GM23338 (cell line): ENCODE measurements around the gene BATF3. TPM values are rescaled to one million over a fixed set of nuclear protein-coding genes. Genes with fewer than 3 reads are reported as not detected.

ENCODE experiments used
- ATAC-seq: fragments of 200-7000 bp; cut with Tn5 transposase; 3 replicates; pipeline ENCODE4 v1.9.1; 2020
- DNase-seq: peaks from one replicate; pipeline ENCODE4 v3.0.0-alpha.2; 2015; ENCODE audit warnings: low spot score
- H2AFZ ChIP-seq: fragments of 200-600 bp; sonication (generic); 2 replicates; pipeline ENCODE4 v1.8.0; 2016; ENCODE audit warnings: antibody characterized with exemption, mild to moderate bottlenecking, moderate library complexity
- H3F3A ChIP-seq: fragments of 200-600 bp; sonication (generic); replicated peaks from 2 replicates; pipeline ENCODE4 v1.8.0; 2017; ENCODE audit warnings: antibody characterized with exemption, mixed run types, low read depth
- H3K27ac ChIP-seq: fragments of 200-600 bp; sonication (generic); 2 replicates; pipeline ENCODE4 v1.6.1; 2016; ENCODE audit warnings: low read depth
- H3K27me3 ChIP-seq: fragments of 200-600 bp; sonication (generic); 2 replicates; pipeline ENCODE4 v1.8.0; 2016; ENCODE audit warnings: mild to moderate bottlenecking, mixed run types, moderate library complexity; ENCODE audit not compliant: insufficient read depth
- H3K36me3 ChIP-seq: fragments of 200-600 bp; sonication (generic); 2 replicates; pipeline ENCODE4 v1.8.0; 2016; ENCODE audit warnings: mild to moderate bottlenecking; ENCODE audit not compliant: insufficient read depth
- H3K4me1 ChIP-seq: fragments of 200-600 bp; sonication (generic); 2 replicates; pipeline ENCODE4 v1.8.0; 2016; ENCODE audit warnings: mild to moderate bottlenecking, moderate library complexity; ENCODE audit not compliant: insufficient read depth
- H3K4me2 ChIP-seq: fragments of 200-600 bp; sonication (generic); 2 replicates; pipeline ENCODE4 v1.7.1; 2017; ENCODE audit warnings: mixed run types
- H3K4me3 ChIP-seq: fragments of 200-600 bp; sonication (generic); 2 replicates; pipeline ENCODE4 v1.6.1; 2016; ENCODE audit warnings: mixed run types
- H3K79me2 ChIP-seq: fragments of 200-600 bp; sonication (generic); replicated peaks from 2 replicates; pipeline ENCODE4 v1.8.0; 2017; ENCODE audit warnings: mild to moderate bottlenecking; ENCODE audit not compliant: insufficient read depth
- H3K9me2 ChIP-seq: fragments of 200-600 bp; sonication (generic); 2 replicates; pipeline ENCODE4 v1.8.0; 2017; ENCODE audit not compliant: insufficient read depth
- H4K20me1 ChIP-seq: fragments of 200-600 bp; sonication (generic); replicated peaks from 2 replicates; pipeline ENCODE4 v1.8.0; 2017; ENCODE audit warnings: mild to moderate bottlenecking; ENCODE audit not compliant: insufficient read depth
- H3K27ac Mint-ChIP-seq: 2 replicates; pipeline ENCODE4 v1.8.0; 2020; ENCODE audit warnings: inconsistent platforms, mild to moderate bottlenecking, moderate library complexity, mixed read lengths
- H3K27me3 Mint-ChIP-seq: 3 replicates; pipeline ENCODE4 v1.8.0; 2022; ENCODE audit warnings: low read depth, mild to moderate bottlenecking, moderate library complexity, mixed read lengths, inconsistent platforms; ENCODE audit not compliant: insufficient read depth, poor library complexity
- H3K36me3 Mint-ChIP-seq: 3 replicates; pipeline ENCODE4 v1.8.0; 2021; ENCODE audit warnings: low read depth, mild to moderate bottlenecking, inconsistent platforms, moderate library complexity, mixed read lengths
- H3K4me1 Mint-ChIP-seq: 3 replicates; pipeline ENCODE4 v1.8.0; 2020; ENCODE audit warnings: mild to moderate bottlenecking, inconsistent platforms, mixed read lengths
- H3K4me3 Mint-ChIP-seq: 3 replicates; pipeline ENCODE4 v1.8.0; 2021; ENCODE audit warnings: moderate library complexity, mild to moderate bottlenecking, inconsistent platforms, mixed read lengths
- H3K9me3 Mint-ChIP-seq: 3 replicates; pipeline ENCODE4 v1.8.0; 2020; ENCODE audit warnings: moderate library complexity, mild to moderate bottlenecking, inconsistent platforms, mixed read lengths
- EZH2 ChIP-seq: fragments of 200-600 bp; sonication (generic); IDR thresholded peaks from one replicate; pipeline ENCODE4 v1.8.0; 2017; ENCODE audit warnings: antibody characterized with exemption, mild to moderate bottlenecking, low read depth; ENCODE audit not compliant: unreplicated experiment
- EZH2phosphoT487 ChIP-seq: fragments of 200-600 bp; sonication (generic); IDR thresholded peaks from one replicate; pipeline ENCODE4 v1.8.1; 2018; ENCODE audit warnings: antibody characterized with exemption; ENCODE audit not compliant: unreplicated experiment
- NANOG ChIP-seq: IDR thresholded peaks from 2 replicates; pipeline ENCODE4 v1.6.1; 2016; ENCODE audit warnings: antibody characterized with exemption, borderline replicate concordance
- POLR2AphosphoS5 ChIP-seq: IDR thresholded peaks from 2 replicates; pipeline ENCODE4 v1.6.1; 2016; ENCODE audit warnings: antibody characterized with exemption, low read depth
- ZNF114 ChIP-seq: fragments of 250-450 bp; sonication (Bioruptor Pico); IDR thresholded peaks from 2 replicates; pipeline ENCODE4 v1.5.0; 2020; ENCODE audit warnings: mild to moderate bottlenecking, moderate library complexity
- polyA plus RNA-seq: library from polyadenylated mRNA; unstranded; fragments of >200 nt; fragmentation: Nextera tagmentation; extraction: Ambion mirVana; gene quantifications from 2 replicates; pipeline ENCODE4 v1.2.1, GENCODE V29; 2016
- total RNA-seq: library from RNA; depleted of rRNA; stranded (reverse); fragments of >200 nt; shearing (Covaris generic); gene quantifications from 2 replicates; pipeline ENCODE4 v1.2.3, GENCODE V29; 2014
- TF ChIP-seq, protein P1 (sequence below): IDR thresholded peaks from one replicate; pipeline ENCODE4 v1.6.1; 2018; ENCODE audit warnings: antibody characterized with exemption; ENCODE audit not compliant: unreplicated experiment
- TF ChIP-seq, protein P2 (sequence below): fragments of 250-450 bp; sonication (Bioruptor Pico); IDR thresholded peaks from 2 replicates; pipeline ENCODE4 v1.5.0; 2020; ENCODE audit warnings: mild to moderate bottlenecking, moderate library complexity
- TF ChIP-seq, protein P3 (sequence below): IDR thresholded peaks from 2 replicates; pipeline ENCODE4 v1.6.1; 2016; ENCODE audit warnings: antibody characterized with exemption
- TF ChIP-seq, protein P4 (sequence below), 2 experiments: fragments of 200-600 bp in 1 of 2; sonication (generic) in 1 of 2; conservative IDR thresholded peaks; 2 replicates each; pipeline versions ENCODE4 v1.5.1 to v1.6.1; 2016 to 2017; ENCODE audit warnings: antibody characterized with exemption in 2 of 2, low read depth in 2 of 2, mild to moderate bottlenecking in 2 of 2, moderate library complexity in 1 of 2

The BATF3 gene
- total and polyA plus RNA-seq, 2 experiments from 2014 or later, result 3.6 to 7.8 TPM

DNA sequence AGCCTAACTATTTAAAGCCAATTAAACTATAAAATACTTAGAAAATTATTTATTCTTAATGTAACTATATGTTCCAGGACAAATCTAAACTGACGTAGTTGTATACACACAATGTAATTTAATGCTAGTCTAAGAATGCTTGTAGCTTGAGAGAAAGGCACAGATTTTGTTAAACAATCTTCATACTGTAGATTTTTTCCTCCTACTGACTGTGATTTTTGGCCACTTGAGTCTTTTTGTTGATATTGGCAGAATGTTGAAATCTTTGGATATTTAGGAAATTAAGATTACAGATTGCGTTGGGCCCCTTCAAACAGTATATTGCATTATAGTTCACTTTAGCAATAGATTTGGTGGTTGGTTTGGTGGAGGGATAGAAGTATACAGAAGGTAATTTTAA is 50.6 kb downstream of the BATF3 start:
- Mint-ChIP-seq H3K36me3 (no peaks in the 10 kb centered on the region), H3K4me3 (no peak overlapping the region), H3K27me3 (peaks cover 3% of the 10 kb centered on the region), H3K9me3 (no peaks in the 10 kb centered on the region), H3K27ac (no peak overlapping the region), H3K4me1 (no peaks in the 10 kb centered on the region)
- no peak overlapping the region for H3K4me2 ChIP-seq
- no peaks in the 10 kb centered on the region for H3K36me3 ChIP-seq
- H3K4me3 ChIP-seq, result no peak overlapping the region
- no peaks in the 10 kb centered on the region for H3K9me2 ChIP-seq
- no peaks in the 10 kb centered on the region for H3K79me2 ChIP-seq
- no peak overlapping the region for H2AFZ ChIP-seq
- TF ChIP-seq ZNF114 (no peak), POLR2AphosphoS5 (no peak), NANOG (no peak), EZH2phosphoT487 (no peak), EZH2 (no peak)
- TF ChIP-seq, protein P1, sequence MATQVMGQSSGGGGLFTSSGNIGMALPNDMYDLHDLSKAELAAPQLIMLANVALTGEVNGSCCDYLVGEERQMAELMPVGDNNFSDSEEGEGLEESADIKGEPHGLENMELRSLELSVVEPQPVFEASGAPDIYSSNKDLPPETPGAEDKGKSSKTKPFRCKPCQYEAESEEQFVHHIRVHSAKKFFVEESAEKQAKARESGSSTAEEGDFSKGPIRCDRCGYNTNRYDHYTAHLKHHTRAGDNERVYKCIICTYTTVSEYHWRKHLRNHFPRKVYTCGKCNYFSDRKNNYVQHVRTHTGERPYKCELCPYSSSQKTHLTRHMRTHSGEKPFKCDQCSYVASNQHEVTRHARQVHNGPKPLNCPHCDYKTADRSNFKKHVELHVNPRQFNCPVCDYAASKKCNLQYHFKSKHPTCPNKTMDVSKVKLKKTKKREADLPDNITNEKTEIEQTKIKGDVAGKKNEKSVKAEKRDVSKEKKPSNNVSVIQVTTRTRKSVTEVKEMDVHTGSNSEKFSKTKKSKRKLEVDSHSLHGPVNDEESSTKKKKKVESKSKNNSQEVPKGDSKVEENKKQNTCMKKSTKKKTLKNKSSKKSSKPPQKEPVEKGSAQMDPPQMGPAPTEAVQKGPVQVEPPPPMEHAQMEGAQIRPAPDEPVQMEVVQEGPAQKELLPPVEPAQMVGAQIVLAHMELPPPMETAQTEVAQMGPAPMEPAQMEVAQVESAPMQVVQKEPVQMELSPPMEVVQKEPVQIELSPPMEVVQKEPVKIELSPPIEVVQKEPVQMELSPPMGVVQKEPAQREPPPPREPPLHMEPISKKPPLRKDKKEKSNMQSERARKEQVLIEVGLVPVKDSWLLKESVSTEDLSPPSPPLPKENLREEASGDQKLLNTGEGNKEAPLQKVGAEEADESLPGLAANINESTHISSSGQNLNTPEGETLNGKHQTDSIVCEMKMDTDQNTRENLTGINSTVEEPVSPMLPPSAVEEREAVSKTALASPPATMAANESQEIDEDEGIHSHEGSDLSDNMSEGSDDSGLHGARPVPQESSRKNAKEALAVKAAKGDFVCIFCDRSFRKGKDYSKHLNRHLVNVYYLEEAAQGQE, result no peak
- TF ChIP-seq, protein P2, sequence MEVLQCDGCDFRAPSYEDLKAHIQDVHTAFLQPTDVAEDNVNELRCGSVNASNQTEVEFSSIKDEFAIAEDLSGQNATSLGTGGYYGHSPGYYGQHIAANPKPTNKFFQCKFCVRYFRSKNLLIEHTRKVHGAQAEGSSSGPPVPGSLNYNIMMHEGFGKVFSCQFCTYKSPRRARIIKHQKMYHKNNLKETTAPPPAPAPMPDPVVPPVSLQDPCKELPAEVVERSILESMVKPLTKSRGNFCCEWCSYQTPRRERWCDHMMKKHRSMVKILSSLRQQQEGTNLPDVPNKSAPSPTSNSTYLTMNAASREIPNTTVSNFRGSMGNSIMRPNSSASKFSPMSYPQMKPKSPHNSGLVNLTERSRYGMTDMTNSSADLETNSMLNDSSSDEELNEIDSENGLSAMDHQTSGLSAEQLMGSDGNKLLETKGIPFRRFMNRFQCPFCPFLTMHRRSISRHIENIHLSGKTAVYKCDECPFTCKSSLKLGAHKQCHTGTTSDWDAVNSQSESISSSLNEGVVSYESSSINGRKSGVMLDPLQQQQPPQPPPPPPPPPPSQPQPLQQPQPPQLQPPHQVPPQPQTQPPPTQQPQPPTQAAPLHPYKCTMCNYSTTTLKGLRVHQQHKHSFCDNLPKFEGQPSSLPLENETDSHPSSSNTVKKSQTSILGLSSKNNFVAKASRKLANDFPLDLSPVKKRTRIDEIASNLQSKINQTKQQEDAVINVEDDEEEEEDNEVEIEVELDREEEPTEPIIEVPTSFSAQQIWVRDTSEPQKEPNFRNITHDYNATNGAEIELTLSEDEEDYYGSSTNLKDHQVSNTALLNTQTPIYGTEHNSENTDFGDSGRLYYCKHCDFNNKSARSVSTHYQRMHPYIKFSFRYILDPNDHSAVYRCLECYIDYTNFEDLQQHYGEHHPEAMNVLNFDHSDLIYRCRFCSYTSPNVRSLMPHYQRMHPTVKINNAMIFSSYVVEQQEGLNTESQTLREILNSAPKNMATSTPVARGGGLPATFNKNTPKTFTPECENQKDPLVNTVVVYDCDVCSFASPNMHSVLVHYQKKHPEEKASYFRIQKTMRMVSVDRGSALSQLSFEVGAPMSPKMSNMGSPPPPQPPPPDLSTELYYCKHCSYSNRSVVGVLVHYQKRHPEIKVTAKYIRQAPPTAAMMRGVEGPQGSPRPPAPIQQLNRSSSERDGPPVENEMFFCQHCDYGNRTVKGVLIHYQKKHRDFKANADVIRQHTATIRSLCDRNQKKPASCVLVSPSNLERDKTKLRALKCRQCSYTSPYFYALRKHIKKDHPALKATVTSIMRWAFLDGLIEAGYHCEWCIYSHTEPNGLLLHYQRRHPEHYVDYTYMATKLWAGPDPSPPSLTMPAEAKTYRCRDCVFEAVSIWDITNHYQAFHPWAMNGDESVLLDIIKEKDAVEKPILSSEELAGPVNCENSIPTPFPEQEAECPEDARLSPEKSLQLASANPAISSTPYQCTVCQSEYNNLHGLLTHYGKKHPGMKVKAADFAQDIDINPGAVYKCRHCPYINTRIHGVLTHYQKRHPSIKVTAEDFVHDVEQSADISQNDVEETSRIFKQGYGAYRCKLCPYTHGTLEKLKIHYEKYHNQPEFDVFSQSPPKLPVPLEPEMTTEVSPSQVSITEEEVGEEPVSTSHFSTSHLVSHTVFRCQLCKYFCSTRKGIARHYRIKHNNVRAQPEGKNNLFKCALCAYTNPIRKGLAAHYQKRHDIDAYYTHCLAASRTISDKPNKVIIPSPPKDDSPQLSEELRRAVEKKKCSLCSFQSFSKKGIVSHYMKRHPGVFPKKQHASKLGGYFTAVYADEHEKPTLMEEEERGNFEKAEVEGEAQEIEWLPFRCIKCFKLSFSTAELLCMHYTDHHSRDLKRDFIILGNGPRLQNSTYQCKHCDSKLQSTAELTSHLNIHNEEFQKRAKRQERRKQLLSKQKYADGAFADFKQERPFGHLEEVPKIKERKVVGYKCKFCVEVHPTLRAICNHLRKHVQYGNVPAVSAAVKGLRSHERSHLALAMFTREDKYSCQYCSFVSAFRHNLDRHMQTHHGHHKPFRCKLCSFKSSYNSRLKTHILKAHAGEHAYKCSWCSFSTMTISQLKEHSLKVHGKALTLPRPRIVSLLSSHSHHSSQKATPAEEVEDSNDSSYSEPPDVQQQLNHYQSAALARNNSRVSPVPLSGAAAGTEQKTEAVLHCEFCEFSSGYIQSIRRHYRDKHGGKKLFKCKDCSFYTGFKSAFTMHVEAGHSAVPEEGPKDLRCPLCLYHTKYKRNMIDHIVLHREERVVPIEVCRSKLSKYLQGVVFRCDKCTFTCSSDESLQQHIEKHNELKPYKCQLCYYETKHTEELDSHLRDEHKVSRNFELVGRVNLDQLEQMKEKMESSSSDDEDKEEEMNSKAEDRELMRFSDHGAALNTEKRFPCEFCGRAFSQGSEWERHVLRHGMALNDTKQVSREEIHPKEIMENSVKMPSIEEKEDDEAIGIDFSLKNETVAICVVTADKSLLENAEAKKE, result no peak
- TF ChIP-seq, protein P3, sequence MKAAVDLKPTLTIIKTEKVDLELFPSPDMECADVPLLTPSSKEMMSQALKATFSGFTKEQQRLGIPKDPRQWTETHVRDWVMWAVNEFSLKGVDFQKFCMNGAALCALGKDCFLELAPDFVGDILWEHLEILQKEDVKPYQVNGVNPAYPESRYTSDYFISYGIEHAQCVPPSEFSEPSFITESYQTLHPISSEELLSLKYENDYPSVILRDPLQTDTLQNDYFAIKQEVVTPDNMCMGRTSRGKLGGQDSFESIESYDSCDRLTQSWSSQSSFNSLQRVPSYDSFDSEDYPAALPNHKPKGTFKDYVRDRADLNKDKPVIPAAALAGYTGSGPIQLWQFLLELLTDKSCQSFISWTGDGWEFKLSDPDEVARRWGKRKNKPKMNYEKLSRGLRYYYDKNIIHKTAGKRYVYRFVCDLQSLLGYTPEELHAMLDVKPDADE, result no peak
- TF ChIP-seq, protein P4, sequence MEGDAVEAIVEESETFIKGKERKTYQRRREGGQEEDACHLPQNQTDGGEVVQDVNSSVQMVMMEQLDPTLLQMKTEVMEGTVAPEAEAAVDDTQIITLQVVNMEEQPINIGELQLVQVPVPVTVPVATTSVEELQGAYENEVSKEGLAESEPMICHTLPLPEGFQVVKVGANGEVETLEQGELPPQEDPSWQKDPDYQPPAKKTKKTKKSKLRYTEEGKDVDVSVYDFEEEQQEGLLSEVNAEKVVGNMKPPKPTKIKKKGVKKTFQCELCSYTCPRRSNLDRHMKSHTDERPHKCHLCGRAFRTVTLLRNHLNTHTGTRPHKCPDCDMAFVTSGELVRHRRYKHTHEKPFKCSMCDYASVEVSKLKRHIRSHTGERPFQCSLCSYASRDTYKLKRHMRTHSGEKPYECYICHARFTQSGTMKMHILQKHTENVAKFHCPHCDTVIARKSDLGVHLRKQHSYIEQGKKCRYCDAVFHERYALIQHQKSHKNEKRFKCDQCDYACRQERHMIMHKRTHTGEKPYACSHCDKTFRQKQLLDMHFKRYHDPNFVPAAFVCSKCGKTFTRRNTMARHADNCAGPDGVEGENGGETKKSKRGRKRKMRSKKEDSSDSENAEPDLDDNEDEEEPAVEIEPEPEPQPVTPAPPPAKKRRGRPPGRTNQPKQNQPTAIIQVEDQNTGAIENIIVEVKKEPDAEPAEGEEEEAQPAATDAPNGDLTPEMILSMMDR (conservative IDR thresholded peaks at IDR 0.05; ENCODE audit: low read depth in 2 of 2), result no peak
- no peaks in the 10 kb centered on the region for H3K27me3 ChIP-seq
- no peak overlapping the region for H3K27ac ChIP-seq
- no peak for ATAC-seq
- no peaks in the 10 kb centered on the region for H4K20me1 ChIP-seq
- no peaks in the 10 kb centered on the region for H3F3A ChIP-seq
- no peak for DNase-seq
- no peaks in the 10 kb centered on the region for H3K4me1 ChIP-seq
